NCI-H1417 treated with DMSO at 0.1 percent for 48 hours (cell line): ENCODE measurements around the gene DDX54.
A peak's percentile ranks its signal among the peaks of the same experiment; 100 is the strongest.
"Not testable (repeated sequence)": the region's sequence is repeated elsewhere in the genome, so short reads cannot be mapped to it uniquely, and the experiment has no call there.

Source experiments
- DNase-seq: peaks from one replicate; lab custom pipeline; 2025; lab: John Stamatoyannopoulos, UW

DDX54 gene

GRCh38 chr12:113138826-113139225 lies 46.5 kb downstream of the DDX54 start:
- no peak for DNase-seq

DNA sequence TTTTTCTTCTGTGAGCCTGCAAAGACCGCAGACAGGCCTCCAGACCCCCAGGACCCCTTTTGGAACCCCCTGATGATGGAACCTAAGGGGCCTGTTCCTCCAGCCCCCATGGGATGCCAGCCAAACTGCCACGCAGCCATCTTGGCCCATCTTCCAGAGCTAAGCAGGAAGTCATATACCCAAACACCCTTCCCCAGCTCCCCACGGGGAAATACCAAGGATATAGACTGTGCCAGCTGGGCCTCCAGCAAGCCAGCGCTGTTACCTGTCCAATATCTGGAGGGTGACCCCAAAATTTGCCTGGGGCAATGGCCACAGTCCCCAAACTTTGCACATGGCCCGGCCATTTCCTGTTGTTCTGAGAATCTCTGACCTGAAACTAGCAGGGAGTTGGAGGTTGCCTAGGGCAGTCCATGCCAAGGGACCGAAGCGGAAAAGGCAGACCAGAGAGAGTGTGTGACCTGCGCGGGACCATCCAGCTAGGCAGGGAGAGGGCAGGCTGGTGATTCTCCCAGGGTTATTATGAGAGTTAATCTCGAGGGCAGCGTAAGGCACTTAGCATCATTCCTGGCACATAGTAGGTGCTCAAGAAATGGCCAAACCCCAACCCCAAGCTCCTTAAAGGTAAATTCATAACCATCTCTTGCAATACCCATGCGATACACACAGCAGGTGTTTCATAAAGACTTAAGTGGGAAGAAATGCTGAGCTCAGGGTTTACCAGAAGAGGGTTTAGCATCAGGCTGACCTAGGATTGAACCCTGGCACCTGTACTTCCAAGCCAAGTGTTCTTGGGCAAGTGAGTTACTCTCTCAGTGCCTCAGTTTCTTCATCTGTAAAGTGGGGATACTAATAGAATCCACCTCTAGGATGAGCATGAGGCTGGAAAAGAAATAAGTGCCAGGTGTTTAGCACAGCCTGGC lies 47.2 kb downstream of the DDX54 start:
- DNase-seq, result no peak

- DNase-seq, result no peak
Measured at GRCh38 chr12:113136990-113137511, 48.2 kb downstream of the DDX54 start.

- no peak for DNase-seq
Measured at GRCh38 chr12:113136128-113136989, 48.9 kb downstream of the DDX54 start.

DNA sequence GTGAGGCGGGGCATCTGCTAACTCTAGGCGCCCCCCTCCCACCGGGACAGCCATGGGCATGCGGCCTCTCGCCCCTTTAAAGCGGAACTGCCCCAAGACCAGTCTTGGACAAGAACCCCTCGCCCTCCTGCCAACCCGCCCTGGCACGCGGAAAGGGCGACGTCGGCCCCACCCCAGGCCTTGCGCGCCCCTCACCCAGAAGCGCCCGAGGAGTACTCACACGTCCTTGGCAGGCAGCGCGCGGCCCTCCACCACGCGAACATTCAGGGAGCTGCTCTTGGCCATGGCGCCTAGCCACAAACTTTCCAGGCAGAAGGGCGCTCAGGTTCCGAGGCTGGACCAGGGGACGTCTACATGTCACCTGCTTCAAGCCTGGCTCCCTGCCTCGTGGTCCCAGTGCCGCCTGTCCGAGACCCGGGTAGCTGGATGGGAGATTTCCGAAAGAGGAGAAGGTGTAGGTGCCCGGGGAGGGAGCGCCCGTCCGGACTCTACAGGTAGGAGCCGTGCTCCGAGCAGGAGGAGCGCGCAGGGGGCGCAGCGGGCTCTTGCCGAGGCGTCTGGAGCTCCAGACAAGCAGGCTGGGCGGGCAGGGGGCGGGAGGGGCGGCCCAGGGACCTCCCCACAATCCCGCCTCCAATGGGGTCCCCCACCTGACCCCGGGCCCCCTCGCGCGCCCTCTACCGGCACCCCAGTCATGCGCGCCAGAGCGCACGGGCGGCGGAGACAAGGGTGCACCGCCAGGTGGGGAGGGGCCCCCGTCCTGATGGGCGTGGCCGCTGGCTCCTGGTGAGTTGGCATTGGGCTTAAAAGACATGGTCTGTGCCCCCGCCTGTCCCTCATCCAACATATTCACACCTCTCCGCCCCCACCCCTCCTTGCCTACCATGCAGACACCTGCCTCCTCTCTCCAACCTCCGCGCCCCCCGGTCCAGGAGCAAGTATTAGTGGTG lies 49.8 kb downstream of the DDX54 start, which contains the start of gene RASAL1:
Gene RASAL1, minus strand, starts transcription at position 584 of the 950 bp plus-strand sequence. Its CDS starts 299 bp downstream, at position 285.
- DNase-seq, result no peak

DNA sequence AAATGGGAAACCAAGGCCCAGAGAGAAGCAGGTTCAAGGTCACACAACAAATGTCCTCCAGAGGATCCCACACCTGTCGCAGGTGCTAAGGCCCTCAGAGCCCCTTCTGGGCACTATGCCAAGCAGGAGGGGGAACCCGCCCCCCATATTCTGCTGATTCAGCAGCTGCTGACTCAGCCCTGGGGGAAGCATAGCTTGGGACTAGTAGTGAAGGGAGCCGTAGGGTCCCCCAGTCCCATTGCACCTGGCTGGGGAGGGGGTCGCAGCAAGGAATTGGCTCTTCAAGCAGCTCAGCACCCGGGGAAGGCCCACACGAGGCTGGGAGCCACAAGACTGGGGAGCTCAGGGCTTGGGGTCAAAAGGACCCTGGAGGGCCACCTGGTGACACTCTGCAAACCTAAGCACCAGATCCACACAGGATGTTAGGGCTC lies 50.7 kb downstream of the DDX54 start:
- DNase-seq, result no peak

DNA sequence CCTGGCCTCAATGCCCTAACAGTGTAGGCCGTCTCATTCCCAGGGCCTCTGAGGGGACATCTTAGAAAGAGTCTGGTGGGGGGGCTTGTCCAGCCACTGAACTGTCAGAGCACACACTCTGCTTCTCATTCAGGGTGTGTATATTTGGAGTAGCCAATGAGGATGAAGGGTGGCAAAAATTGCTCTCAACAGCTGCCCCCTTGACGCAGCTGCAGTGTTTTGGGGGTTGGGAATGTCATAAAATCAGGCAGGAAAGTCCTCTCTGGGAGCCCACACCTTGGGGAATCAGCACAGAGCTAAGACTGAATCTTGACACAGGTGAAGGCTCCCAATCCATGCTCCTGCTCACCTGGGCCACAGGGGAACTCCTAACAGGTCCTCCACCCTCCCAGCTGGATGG lies 51.2 kb downstream of the DDX54 start:
- no peak for DNase-seq

DNA sequence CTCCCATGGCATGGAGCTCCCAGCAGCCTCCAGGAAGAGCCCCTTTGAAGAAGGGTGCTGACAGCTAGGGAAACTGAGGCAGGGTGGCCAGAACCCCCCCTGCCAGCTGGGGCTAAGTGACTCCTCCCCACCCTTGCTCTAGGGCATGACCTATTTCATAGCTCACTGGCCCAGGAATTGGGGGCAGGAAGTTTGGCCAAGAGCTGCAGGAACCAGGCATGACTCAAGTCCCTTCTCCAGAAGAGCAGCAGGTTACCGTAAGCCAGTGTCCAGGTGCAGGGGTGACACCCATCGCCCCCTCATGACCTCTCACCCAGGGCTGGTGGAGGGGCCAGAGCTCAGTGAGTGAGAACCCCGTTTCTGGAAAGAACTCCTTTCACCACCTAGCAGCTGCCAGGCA lies 51.6 kb downstream of the DDX54 start:
- no peak for DNase-seq

DNA sequence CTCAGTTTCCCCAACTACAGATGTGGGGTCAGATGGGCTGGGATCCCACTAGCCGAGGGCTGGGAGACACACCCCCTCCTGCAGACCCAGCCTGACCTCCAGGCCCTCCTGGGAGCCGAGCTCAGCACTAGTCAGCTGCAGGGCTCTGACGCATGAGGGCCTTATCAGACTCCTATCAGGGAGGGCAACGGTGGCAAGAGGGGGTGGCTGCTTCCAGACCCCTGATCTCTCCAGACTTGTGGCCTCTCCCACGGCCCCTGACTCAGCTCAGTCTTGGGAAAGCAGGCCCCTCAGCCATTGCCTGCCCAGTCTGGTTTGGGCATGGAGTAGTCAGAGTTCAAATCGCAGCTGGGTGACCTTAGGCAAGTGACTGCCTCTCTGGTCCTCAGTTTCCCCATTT lies 52.2 kb downstream of the DDX54 start:
- DNase-seq, result no peak

DNA sequence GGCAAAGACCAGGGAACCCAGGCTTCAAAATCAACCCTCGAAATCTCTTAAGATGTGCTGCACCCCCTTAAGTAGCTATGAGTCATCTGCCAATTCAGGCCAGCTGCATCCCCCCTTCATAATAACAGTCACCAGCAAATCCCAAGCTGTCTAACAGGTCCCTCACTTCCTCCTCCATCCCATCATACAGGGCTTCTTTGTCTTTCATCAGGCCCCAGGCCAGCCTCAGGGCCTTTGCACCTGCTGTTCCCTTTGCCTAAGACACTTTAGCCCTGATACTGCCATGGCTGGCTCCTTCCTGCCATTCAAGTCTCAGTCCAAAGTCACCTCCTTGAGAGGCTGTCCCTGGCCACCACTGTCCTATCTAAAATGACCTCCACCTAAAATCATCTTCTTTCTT lies 53.7 kb downstream of the DDX54 start:
- DNase-seq, result no peak

GRCh38 chr12:113130457-113131135 lies 54.7 kb downstream of the DDX54 start:
- DNase-seq, result no peak

GRCh38 chr12:113129664-113130456 lies 55.4 kb downstream of the DDX54 start:
- DNase-seq, result no peak

- DNase-seq, result no peak
Measured at GRCh38 chr12:113128802-113129663, 56.2 kb downstream of the DDX54 start.

DNA sequence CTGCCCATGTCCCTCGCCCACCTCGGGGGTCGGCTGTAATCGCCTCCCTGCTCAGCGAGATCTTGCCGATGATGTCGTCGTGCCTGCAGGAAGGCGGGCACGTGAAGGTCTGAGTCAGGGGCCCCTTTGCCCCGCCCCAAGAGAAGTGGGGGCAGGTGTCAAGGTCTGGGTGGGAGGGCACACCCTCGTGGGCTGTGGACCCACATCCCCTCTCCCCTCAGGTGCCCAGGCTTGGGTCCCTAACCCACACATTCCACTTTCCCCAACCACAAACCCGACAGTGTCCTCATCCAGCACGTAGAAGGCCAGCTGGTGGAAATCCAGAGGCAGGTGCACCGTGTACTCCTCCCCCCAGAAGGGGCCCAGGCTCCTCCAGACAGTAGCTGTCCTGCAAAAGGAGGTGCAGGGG lies 57.5 kb downstream of the DDX54 start:
- no peak for DNase-seq

DNA sequence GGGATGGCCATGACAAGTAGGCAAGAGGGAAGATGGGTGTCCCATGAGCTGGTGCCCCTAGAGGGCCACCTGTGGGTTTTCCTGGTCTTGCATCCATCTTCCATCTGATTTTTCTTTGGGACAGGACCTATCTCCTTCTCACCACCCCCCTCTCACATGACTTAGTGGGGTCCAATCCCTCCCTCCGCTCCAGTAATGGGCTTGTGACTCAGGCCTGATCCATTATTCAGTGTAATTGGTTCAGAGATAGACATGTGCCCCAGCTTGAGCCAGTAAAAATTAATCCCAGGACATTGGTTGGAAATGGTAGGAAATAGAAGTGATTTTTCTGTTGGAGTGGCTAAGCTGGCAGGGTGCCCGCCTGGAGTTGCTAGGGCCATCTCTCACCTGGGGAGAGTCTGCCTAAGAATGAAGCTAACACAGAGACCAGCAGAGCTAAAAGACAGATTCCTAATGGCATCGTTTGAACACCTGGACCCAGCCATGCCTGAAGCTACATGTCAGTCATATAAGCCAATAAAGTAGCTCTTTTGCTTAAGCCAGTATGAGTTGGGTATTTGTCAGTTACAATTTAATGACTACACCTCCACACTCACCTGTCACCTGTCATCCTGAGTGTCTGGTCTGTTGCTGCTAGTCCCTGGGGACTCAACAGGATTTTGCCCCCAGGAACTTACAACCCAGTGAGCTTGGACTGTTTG lies 64.5 kb downstream of the DDX54 start:
- DNase-seq, result no peak

DNA sequence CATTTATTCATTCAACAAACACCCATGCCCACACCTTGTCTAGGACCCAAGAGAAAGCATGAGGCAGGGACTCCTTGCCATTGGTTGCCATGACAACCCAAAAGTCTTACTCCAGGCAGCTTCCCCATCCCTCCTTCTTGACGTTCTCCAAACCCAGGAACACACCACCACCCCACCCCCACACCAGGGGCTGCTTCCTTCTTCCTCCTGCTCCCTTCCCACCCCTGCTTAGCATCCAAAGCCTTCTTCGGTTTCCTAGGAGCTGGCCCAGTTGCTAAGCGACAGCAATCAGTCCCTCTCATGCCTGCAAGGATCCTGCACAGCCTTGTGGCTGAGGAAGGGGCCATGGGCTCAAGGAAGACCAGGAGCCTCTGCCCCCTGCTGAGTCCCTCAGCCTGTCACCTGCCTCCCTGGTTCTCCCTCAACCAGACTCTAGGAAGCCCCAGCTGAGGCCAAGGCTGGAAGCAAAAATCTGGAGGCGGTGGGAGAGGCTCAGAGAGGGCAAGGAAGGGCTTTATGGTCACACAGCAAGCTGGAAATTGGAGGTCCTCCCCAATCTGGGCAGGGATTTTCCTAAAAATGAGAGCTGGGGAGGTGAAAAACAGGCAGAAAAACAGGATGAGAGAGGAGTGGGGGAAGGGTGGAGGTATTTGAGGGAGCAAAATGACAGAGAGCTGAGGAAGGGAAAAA lies 65.2 kb downstream of the DDX54 start:
- DNase-seq, result peak; percentile 49

- DNase-seq, result no peak
Measured at GRCh38 chr12:113118142-113118541, 67.1 kb downstream of the DDX54 start.

DNA sequence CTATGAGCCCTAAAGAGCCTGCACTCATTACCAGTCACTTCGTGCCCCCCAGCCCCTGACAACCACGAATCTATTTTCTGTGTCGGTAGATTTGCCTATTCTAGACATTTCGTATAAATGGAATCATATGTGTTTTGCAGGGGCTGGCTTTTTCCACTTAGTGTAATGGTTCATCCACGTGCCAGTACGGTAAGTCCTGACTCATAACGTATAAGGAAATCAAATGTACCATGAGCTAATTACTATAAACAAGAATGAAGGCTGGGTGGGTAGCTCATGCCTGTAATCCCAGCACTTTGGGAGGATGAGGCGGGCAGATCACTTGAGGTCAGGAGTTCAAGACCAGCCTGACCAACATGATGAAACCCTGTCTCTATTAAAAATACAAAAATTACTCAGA lies 67.6 kb downstream of the DDX54 start:
- not testable (repeated sequence) for DNase-seq
